Fibroblast of mammary gland (primary cell): ENCODE data around the gene CCDC85B.
A peak's percentile ranks its signal among the peaks of the same experiment; 100 is the strongest.

Source experiments
- DNase-seq: peaks from one replicate; pipeline ENCODE4 v3.0.0-alpha.2; 2010; ENCODE audit warnings: low read depth
- H3K4me3 ChIP-seq: 2 replicates; pipeline ENCODE4 v1.5.1; 2011; ENCODE audit warnings: low read depth, mild to moderate bottlenecking, low read length, moderate library complexity; ENCODE audit not compliant: control insufficient read depth
- TF ChIP-seq, protein P1 (sequence below): conservative IDR thresholded peaks from 2 replicates; pipeline ENCODE4 v1.5.1; 2011; ENCODE audit warnings: low read depth, low read length, inconsistent platforms; ENCODE audit not compliant: control insufficient read depth, insufficient read depth

CCDC85B gene

GRCh38 chr11:65858681-65859087, 31.8 kb upstream of the CCDC85B start:
- TF ChIP-seq, protein P1, sequence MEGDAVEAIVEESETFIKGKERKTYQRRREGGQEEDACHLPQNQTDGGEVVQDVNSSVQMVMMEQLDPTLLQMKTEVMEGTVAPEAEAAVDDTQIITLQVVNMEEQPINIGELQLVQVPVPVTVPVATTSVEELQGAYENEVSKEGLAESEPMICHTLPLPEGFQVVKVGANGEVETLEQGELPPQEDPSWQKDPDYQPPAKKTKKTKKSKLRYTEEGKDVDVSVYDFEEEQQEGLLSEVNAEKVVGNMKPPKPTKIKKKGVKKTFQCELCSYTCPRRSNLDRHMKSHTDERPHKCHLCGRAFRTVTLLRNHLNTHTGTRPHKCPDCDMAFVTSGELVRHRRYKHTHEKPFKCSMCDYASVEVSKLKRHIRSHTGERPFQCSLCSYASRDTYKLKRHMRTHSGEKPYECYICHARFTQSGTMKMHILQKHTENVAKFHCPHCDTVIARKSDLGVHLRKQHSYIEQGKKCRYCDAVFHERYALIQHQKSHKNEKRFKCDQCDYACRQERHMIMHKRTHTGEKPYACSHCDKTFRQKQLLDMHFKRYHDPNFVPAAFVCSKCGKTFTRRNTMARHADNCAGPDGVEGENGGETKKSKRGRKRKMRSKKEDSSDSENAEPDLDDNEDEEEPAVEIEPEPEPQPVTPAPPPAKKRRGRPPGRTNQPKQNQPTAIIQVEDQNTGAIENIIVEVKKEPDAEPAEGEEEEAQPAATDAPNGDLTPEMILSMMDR = no peak
- DNase-seq = no peak

GRCh38 chr11:65859095-65859811, 31.2 kb upstream of the CCDC85B start:
- TF ChIP-seq, protein P1 = peak; percentile 0
- peak; percentile 94 for DNase-seq
- peak overlapping the region; percentile 90 for H3K4me3 ChIP-seq

More at GRCh38 chr11:65858681-65859087, 31.8 kb upstream of the CCDC85B start:
- H3K4me3 ChIP-seq = peak overlapping the region; percentile 66

GRCh38 chr11:65859812-65860277, 30.6 kb upstream of the CCDC85B start:
- TF ChIP-seq, protein P1 = no peak
- DNase-seq = peak; percentile 34
- H3K4me3 ChIP-seq = peak overlapping the region; percentile 90

DNA sequence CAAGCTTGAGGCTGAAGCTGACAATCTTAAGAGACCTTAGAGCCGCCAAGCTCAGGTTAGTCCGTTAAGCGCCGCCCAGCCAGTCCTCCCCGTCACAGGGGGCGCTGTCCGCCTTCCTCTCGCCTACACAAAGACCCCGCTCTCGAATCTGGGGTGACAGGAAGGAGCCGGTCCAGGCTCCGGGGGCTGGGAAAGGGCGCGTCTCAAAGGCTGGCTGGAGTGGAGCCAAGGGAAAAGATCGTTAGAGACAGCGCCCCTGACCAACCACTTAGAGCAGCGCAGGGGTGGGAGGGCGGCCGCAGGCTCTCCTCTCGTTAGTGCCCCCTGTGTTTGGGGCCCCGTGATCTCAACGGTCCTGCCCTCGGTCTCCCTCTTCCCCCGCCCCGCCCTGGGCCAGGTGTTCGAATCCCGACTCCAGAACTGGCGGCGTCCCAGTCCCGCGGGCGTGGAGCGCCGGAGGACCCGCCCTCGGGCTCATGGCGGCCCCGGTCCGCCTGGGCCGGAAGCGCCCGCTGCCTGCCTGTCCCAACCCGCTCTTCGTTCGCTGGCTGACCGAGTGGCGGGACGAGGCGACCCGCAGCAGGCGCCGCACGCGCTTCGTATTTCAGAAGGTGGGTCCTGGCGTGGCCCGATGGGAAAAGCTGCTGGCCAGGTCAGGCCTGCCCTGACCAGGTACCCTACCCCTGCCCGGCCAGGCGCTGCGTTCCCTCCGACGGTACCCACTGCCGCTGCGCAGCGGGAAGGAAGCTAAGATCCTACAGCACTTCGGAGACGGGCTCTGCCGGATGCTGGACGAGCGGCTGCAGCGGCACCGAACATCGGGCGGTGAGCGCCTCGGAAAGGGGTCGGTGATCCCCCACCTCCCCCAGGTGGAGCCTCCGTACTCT, 30.0 kb upstream of the CCDC85B start, which contains the start of gene MUS81:
Gene MUS81, plus strand, starts transcription at position 156 of the 887 bp plus-strand sequence. Its CDS starts 321 bp downstream, at position 477.
- TF ChIP-seq, protein P1 = peak; percentile 69
- peak within 1 kb of the TSS; percentile 90 for H3K4me3 ChIP-seq
- peak; percentile 98 for DNase-seq

DNA sequence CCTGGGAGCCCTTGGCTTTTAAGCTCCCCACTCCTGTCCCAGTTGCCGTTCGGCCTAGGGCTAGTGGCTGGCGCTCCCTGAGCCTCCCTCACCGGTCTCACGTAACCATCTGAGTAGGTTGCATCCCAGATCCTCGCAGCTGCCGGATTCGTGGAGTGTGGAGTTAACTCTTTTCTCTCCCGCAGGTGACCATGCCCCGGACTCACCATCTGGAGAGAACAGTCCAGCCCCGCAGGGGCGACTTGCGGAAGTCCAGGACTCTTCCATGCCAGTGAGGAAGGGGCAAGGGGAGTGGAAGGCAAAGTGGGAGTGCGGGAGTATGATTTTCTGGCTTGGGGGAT, 29.3 kb upstream of the CCDC85B start:
- no peak for DNase-seq
- peak overlapping the region; percentile 90 for H3K4me3 ChIP-seq
- TF ChIP-seq, protein P1 = no peak

DNA sequence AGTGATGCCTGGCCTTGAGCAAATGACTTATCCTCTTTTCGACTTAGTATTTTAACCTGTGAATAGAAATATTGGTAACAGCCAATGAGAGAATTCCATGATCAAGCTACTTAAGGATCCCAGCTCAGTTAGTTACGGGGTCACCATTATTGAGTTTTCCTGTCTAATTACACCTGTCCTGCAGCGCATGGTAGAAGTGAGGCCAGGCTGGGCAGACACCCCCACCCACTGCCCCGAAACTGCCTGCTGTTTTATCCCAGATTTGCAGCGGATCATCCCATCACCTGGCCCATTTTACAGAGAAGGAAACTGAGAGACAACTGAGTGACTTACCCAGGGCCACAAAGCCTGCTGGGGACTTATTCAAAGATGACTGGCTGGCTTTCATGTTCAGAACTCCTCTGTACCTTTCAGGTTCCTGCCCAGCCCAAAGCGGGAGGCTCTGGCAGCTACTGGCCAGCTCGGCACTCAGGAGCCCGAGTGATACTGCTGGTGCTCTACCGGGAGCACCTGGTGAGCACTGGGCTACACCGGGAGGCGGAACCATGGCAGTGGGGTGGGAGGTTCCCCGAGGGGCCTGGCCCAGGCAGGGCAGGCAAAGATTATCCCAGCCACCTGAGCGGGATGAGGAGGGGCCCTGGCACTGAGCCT, 28.8 kb upstream of the CCDC85B start:
- TF ChIP-seq, protein P1 = no peak
- DNase-seq = no peak
- H3K4me3 ChIP-seq = peak overlapping the region; percentile 90
